Right renal pelvis (tissue), 4 donors: ENCODE data around the gene GSN. TPM values are rescaled to one million over a fixed set of nuclear protein-coding genes. Genes with fewer than 3 reads are reported as not detected.

Experiments used
- DNase-seq, 4 donors: peaks; one replicate each; pipeline ENCODE4 v3.0.0-alpha.2; 2013; ENCODE audit warnings: low read depth in 4 of 4, low spot score in 3 of 4, missing footprints in 1 of 4
- polyA plus RNA-seq, 4 donors: library from polyadenylated mRNA; unstranded; fragments of 120-200 nt; gene quantifications; one replicate each; pipeline ENCODE4 v1.2.1, GENCODE V29; 2013; ENCODE audit not compliant: insufficient read length in 4 of 4

The GSN gene
- polyA plus RNA-seq, 4 donors: 144 to 229 (median 173) TPM

GRCh38 chr9:121242959-121243346 is 25.0 kb upstream of the GSN start:
- DNase-seq: no peak

DNA sequence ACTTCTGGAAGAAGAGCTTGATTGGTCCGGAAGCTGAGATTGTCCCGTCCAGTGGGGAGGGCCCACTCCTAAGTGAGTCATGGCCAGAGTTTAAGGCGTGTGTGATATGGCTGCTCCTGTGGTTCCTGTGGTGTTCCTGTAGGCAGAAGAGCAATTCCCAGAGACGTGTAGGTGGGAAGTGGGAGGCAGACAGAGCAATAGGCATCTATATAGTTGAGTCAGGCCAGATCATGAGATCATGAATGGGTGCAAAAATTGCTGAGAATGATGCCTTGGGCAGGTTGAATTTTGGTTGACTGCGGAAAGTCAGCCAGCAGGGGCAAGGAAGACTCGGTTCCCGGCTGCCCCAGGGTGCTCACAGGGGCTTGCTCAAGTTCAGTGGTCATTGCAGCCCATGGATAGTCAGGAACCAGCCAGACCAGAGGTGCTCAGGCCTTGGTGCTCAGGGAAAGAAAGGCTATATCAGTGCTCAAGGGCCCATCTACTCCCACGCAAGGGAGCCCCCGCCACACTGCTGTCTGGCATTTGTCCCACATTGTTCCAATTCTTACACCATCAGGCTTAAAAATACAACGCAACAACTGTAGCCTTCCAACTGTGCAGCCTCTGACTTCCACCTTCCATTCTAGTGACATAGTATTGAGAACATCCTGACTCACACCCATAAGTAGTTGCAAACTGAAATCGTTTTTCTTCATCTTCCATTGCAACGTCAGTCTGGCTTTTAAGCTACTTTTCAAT is 21.0 kb upstream of the GSN start:
- DNase-seq: no peak

DNA sequence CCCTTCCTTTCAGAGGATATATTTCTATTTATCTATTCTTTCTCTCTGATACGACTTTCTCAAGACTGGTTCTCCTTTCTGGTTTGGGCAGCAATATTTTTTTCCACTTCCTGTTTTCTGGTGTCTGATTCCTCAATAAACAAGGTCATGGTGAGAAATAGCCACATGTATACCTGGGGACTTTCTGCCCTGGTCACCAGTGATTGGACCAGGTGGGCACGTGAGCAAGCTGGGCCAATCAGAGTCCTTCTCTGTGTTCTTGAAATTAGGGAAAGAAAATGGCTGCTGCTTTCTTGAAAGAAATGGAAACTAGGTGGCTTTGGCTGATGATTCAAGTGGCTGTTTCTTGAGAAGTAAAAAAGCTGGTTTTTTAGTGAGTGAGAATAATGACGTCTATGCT is 18.4 kb upstream of the GSN start:
- DNase-seq: no peak

DNA sequence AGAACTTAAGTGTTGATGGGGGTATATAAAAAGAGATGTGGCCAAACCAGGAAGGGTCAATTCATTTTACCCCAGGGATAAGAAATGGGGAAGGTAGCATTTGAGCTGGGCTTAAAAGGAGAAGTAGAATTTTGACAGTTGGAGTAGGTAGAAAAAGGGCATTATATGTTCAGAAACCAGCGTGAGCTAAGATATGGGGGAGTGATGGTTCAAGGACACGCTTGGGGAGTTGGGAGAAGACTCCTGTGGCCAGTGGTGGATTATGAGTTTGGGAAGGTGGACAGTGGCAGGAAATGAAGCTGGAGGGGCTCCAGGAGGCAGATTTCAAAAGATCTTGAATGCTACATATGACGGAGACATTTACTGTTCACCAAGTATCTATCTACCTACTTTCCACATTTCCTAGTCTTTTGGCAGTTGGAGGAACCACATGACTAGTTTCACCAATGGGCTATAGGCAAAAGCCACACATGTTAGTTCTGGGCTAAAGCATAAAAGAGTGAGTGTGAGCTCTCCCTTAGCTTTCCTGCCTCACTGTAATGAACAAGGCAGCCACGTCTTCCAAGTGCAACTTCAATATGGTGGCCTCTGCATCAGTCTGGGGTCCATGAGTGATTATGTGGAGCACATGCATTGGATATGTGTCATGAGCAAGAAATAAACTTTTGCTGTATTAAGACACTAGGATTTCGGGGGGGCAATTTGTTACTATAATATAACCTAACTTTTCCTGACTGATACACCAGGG is 15.7 kb upstream of the GSN start:
- DNase-seq: no peak

GRCh38 chr9:121253162-121253561 is 14.8 kb upstream of the GSN start:
- DNase-seq: no peak

GRCh38 chr9:121253821-121254501 is 14.0 kb upstream of the GSN start:
- DNase-seq: no peak

DNA sequence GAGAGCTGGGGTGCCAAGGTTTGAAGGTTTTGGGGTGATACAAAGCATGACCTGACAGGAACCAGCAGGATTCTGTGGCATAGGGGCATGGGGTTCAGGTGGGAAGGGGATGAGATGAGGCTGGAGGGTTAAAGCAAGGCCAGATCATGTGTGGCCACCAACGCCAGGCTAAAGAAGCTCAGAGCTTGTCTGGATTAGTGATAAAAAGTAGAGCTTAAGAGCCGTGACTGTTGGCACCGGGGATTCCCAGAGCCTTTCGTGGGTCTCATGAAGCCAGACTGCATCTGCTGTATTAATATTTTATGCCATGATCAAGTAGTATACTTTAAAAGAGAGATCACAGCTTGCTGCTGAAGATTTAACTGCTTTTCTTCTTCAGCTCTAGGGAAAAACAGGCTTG is 8.5 kb upstream of the GSN start:
- DNase-seq: no peak

- DNase-seq: no peak
Observed at GRCh38 chr9:121259935-121260334, 8.0 kb upstream of the GSN start.

- no peak for DNase-seq
Observed at GRCh38 chr9:121260457-121261106, 7.4 kb upstream of the GSN start.

DNA sequence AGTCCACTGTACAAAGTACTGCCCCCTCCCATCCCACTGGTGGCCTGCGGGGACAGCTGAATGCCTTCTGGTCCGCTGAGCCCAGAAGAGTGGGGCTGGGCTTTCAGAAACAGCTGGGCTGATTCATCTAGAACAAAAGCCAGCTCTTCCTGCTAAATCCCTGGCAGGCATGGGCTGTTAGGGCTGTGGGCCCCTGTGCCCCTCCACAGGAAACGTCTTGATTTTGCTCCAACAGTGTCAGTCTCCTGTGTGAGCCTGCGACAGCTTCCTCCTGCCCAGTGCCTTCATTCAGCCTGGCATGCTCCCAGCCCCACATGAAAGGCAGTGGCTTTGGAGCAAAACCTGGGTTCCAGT is 6.9 kb upstream of the GSN start:
- DNase-seq: no peak

DNA sequence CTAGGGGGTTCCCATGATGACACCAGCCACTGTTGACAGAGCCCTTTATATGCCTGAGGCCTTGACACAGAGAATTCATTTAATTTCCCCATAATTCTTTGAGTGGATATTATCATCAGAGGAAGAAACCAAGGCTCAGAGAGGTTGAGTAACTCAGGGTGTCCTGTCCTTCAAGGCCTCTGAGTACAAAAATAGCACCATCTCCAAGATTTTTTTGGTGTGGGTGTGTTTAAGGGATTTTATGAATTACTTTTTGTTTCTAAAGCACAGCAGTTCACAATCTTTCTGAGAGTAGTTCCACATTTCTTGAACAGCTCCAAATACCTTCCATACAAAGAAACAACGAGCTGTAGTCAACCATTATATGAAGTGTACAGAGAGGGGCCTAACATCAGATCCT is 6.2 kb upstream of the GSN start:
- no peak for DNase-seq

- no peak for DNase-seq
Observed at GRCh38 chr9:121262423-121262822, 5.5 kb upstream of the GSN start.

GRCh38 chr9:121262953-121263352 is 5.0 kb upstream of the GSN start:
- no peak for DNase-seq

DNA sequence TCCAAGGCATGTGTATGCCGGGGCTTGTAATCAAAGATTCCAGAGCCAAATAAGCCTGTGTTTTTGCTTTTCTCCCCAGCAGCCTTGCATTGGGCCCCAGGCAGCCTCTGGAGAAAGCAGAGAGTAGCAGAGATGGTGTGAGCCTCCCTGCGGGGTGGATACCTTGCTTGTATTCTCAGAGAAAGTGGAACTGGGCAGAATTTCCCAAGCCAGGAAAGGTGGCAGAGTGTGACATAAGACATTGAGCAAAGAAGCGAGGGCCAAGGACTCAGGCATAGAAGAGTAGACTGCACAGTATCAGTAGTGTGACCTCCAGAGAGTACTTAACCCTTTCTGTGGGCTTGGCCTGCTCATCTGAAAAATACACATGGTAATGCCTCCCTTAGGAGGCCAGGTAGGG is 1.6 kb upstream of the GSN start:
- no peak for DNase-seq

DNA sequence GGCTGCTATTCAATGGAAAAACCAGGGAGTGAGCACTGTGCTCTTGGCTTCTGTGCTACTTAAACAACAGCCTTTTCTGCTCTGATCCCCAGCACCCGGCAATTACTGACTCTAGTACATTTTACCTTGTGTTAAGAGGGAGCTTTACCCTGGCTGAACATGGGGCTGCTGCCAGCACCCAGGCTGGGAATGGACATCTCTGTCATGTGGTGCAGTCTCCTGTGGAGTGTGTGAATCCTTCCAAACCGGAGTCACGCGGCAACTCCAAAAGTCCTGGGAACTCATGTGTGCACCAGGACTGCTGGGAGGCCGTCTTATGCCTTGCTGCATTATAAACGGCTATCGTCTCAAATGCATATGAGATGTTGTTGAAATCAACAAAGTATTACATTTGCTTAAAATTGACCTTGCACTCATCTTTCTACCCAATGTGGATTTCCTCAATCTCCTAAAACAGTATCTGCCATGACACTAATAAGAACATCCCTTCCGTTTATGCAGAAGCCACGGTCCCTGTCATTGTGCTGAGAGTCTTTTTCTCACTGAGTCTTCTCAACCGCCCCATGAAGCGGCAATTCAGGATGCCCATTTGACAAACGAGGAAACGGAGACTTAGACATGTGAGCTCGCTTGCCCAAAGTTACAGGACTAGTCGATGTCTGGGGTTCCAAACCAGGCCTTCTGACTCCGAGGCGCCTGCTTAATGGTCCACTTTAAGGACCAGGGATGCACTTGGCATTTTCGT is 884 bp upstream of the GSN start:
- no peak for DNase-seq

GRCh38 chr9:121268598-121268850 is 562 bp downstream of the GSN start:
- no peak for DNase-seq

- no peak for DNase-seq
Observed at GRCh38 chr9:121268851-121269641, 1.1 kb downstream of the GSN start.

- DNase-seq: no peak
Observed at GRCh38 chr9:121269642-121270254, 1.8 kb downstream of the GSN start.
